Left lobe of liver (tissue), 2 donors: ENCODE measurements around the gene SORCS2. TPM values are rescaled to one million over a fixed set of nuclear protein-coding genes. Genes with fewer than 3 reads are reported as not detected.
A peak's percentile ranks its signal among the peaks of the same experiment; 100 is the strongest.

ENCODE experiments used
- ATAC-seq: fragments of 200-7000 bp; cut with Tn5 transposase; one replicate; pipeline ENCODE4 v1.9.1; 2020; ENCODE audit warnings: mild to moderate bottlenecking, moderate library complexity
- DNase-seq: peaks from one replicate; pipeline ENCODE4 v3.0.0-alpha.2; 2020; ENCODE audit warnings: low spot score
- total RNA-seq: library from RNA; stranded (reverse); gene quantifications from one replicate; pipeline ENCODE4 v1.2.1, GENCODE V29; 2021
- donor health status: DM: no; HTN: no; CAD: no; lungs with moderate emphysema.
- donor health status: DM: no; HTN: yes; CAD: no.

SORCS2 gene
- total RNA-seq, 1 donor from 2014 or later: 0.35 TPM

GRCh38 chr4:7738458-7739076, 546.2 kb downstream of the SORCS2 start:
- no peak for ATAC-seq
- DNase-seq: no peak

GRCh38 chr4:7739077-7739917, 547.0 kb downstream of the SORCS2 start:
- DNase-seq: no peak
- ATAC-seq: no peak

- DNase-seq: no peak
- ATAC-seq: no peak
Measured at GRCh38 chr4:7739918-7740865, 547.9 kb downstream of the SORCS2 start.

- DNase-seq (no peak), ATAC-seq (no peak)
Measured at GRCh38 chr4:7740866-7741525, 548.7 kb downstream of the SORCS2 start.

DNA sequence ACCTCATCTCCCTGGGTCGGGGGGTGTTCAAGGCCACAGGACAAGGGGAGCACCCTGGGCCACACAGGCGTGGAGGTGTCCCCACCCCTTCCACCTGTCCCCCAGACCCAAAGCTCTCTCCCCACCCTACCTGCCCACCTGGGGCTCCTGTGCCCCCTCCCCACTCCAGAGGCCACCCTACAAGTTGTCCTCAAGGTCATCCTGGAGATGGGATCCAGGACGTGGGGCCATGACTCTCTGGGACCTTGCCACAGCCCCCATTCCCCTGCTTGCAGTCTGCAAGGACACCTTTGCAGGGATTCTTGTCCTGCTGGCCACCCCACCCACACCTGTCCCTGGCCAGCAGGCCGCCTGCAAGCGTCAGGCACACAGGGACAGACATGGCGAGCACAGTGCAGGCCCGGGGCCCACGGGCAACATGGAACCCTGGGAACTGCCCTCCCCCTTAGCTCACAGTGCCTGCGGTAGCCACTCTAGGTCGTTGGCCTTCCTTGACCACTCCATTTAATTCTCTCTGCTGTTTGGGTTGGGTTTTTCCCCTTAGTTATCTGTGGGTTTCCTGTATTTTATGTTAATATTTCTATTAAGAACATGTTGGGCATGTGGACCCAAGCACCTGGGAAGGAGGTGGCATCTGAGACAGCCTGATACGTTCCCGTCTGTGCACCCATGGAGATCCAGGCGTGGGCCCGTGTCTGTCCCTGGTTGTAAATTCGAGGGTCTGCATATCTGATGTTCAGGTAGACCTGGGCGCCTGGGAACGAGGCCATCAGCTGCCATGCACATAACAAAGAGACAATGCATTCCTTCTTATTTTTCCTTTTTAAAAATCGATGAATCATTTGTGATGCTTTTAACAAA, 549.8 kb downstream of the SORCS2 start:
- ATAC-seq (no peak), DNase-seq (no peak)

DNA sequence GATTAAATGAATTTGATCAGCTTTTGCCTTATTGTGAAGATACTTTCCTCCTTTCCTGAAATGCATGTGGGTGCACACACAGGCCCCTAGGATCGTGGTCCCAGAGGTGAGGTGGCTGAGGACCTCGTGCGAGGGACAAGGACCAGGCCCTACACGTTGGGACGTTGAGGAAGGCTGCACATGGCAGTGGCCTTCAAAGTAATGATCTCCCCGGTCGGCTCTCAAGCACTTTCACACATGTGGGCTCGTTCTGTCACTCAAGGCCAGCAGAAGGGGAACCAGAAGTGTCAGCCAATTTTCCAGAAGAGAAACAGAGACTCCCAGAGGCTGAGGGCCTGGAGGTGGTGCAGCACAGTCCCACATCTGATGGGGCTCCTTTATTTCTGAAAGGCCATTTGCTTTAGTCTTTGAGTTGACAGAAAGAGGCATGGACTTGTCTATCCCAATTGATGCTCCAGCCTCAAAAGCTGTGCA, 550.5 kb downstream of the SORCS2 start:
- ATAC-seq: no peak
- DNase-seq: no peak

DNA sequence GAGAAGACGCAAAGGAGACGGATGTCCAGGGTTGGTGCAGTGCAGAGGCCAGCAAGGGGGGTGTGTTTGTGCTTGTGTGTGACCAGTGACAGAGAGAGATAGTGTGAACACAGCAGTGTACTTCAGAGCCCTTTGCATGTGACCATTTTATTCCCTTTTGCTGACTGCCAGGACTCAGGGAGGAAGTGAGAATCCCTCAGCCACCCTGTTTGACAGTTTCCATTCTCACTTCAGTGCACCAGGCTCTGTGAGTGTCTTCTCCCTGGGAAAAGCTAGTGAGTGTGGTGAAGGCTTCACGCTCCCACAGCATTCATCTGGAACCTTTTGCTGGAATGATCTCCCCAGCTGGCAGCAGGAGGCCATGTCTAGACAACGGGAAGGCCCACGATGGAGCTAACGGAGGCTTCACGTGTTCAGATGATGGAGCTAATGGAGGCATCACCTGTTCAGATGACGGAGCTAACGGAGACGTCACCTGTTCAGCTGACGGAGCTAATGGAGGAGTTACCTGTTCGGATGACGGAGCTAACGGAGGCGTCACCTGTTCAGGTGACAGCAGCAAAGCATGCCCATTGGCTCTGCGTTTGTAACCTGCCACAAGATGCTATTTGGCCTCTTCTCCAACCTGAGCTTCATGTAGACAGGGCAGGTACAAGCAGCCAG, 551.9 kb downstream of the SORCS2 start:
- no peak for DNase-seq
- peak; percentile 47 for ATAC-seq

- ATAC-seq: no peak
- no peak for DNase-seq
Measured at GRCh38 chr4:7745301-7745885, 553.1 kb downstream of the SORCS2 start.

DNA sequence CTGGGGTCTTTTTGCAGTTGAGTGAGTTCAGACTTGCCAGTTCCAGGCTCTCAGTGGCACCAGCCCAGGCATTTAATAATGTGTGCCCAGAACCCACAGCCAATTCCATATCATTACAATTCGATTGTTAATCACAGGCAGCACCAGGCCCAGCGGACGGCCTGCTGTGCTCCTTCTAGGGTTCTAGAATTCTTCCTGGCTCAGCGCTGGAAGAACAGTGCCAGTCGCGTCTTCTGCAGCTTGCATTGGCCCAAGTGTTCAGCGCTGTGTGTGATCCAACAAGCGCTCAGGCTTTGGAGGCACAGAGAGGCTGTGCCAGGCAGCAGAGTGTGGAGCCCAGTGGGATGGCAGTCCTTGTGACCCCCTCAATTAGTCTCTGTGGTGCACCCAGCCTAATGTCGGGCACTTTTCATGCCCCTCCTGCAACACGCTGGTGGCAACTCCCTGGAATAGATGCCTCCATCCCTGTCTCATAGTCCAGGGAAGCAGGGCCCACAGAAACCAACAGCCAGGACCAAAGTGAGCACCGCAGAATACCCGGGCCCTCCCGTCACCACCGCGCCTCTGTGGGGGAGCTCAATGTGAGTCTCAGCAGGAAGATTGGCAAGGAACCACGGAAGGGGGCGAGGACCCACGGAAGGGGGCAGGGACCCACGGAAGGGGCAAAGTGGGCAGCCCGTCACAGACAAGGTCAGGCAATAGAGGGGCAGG, 554.2 kb downstream of the SORCS2 start:
- ATAC-seq: no peak
- DNase-seq: no peak

DNA sequence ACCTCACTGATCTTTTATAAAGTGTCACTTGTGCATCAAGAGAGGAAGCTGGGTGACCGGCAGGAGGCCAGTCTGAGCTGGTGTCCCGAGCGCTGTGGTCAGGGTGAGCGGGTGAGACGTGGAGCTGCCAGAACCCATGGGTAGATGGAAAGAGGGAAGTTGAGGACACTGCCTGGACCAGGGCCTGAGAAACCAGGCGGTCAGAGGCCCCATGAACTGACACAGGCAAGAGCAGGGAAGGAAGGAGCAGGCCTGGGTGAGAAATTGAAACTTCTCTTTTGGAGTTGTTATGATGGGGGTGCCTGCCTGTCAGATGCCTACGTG, 554.7 kb downstream of the SORCS2 start:
- ATAC-seq (peak; percentile 52), DNase-seq (no peak)

DNA sequence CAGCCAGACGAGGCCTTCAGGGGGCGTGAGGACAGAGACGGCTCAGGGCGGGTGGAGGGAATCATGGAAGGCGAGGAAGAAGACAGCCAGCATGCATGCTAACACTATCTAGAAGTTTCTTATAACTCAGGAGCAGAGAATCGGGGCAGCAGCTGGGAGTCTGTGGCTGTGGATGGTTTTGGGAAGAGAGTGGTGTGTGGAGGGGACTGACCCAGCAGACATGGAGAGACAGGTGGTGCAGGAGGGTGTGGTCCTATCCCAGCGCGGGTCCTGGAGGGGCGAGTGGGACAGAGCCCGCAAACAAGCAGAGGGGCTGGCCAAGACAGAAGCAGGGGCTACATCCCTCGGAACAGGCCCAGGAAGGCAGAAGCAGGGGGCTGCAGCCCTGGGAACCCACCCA, 555.2 kb downstream of the SORCS2 start:
- no peak for ATAC-seq
- no peak for DNase-seq

- no peak for DNase-seq
- no peak for ATAC-seq
Measured at GRCh38 chr4:7750523-7750922, 558.2 kb downstream of the SORCS2 start.

DNA sequence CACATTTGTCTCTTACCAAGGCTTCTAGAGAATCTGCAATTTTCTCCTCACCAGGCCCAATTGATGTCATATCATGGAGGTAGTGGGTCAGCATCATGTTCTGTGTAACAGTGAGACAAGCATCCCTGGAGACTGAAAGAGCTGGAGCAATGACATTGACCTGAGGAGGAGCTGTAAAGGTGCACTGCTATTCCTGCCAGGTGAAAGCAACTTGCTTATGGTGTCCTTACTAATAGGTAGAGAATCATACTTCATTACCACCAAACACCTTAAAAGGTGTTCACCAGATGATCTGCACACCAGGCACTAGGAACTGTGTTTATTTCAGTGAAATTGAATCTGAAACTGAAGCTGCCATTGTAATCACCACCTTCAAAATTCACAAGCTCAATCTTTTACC, 558.6 kb downstream of the SORCS2 start:
- DNase-seq (no peak), ATAC-seq (no peak)

DNA sequence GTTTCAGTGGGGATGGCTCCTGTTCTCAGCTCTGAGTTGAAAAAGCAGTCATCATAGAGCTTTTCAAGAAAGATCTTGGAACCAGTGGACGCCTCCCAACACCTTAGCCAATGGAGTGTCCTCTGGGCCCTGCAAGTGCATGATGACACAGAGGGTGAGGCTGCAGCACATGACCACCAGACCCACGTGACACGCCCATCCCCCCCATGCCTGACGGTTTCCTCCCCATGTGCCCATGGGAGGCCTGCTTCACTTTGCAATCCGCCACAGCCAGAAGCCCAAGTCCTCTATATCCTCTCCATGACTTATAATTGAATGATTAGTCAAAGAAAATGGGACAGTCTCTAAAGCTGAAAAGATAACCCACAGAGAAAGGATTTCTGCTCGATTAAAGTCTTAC, 560.3 kb downstream of the SORCS2 start:
- no peak for ATAC-seq
- no peak for DNase-seq

GRCh38 chr4:7753271-7753670, 560.9 kb downstream of the SORCS2 start:
- ATAC-seq (no peak), DNase-seq (no peak)

- DNase-seq (no peak), ATAC-seq (no peak)
Measured at GRCh38 chr4:7753931-7754465, 561.7 kb downstream of the SORCS2 start.

DNA sequence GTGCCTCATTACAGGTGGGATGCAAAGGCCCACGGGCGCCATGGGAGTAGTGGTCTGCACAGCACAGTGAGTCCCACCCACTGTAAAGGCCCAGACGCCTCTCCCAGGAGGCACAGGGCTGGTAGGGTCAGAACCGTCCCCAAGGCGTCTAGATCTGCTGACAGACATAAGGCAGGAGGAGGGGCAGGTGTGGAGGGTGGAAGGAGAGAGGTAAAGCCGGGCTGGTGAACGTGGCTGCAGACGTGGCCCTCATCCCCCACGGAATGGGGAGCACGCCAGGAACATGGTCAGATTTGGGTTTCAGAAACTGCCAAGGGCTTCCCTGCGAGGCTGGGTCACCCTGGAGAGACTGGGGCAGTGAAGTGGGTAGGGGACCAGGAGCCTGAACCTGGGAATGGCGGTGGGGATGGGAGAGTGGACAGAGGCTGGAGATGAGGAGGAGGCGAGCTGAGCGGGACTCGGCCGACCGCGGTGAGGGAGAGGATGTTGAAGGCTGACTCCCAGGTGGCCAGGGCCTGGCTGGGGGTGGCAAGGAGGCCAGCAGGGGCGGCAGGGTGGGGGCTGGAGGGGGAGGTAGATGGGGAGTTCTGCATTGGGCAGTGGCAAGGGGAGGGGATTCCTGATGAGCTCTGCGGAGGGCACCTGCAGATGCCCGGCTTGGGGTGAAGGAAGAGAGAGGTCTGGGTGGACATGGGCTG, 562.4 kb downstream of the SORCS2 start:
- no peak for ATAC-seq
- no peak for DNase-seq

DNA sequence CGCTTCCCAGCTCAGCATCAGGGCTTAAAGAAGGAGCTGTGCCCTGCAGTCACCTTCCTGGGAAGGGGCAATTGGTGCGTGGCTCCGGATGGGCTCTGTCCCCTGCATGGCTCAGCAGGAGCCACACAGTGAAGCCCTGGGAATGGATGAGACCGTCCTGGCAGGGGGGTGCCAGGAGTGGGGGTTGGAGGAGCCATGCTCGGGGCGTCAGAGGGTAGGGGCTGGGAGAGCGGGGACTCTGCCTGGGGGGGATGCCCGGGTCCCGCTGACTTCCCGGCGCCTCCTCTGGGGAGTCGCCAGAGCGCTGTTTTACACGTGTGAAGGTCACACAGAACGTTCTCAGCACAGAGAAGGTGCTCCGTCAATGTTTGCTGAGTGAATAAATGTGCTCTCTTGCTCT, 563.2 kb downstream of the SORCS2 start:
- ATAC-seq (no peak), DNase-seq (no peak)
